ENCODE measurements around the gene RNF115. TPM values are rescaled to one million over a fixed set of nuclear protein-coding genes. Genes with fewer than 3 reads are reported as not detected.
"Not testable (repeated sequence)": the region's sequence is repeated elsewhere in the genome, so short reads cannot be mapped to it uniquely, and the experiment has no call there.

The RNF115 gene
- polyA plus RNA-seq, 3 donors: 3.5 to 5.4 (median 5.2) TPM

- H4K20me1 ChIP-seq (ENCODE audit: insufficient read depth, low read length): peaks cover 14% of the 10 kb centered on the region
- 100% methylated on average over 1 of the region's 2 CpGs for WGBS (ENCODE audit: insufficient coverage)
- Mint-ChIP-seq H3K9me3 (no peaks in the 10 kb centered on the region), H3K36me3 (peaks cover 48 to 54% of the 10 kb centered on the region in 2 donors), H3K27ac (no peak overlapping the region), H3K27me3 (ENCODE audit: low read depth in 3 of 3) (peaks cover 0 to 4% (median 3%) of the 10 kb centered on the region in 3 donors), H3K4me3 (no peak overlapping the region), H3K4me1 (peaks cover 17% of the 10 kb centered on the region)
- H3K27ac ChIP-seq (ENCODE audit: low read depth in 1 of 2, low read length in 2 of 2): no peak overlapping the region
- no peak for TF ChIP-seq CTCF (IDR thresholded peaks at IDR 0.05)
- peaks cover 11% of the 10 kb centered on the region in 2 donors for H3K4me1 ChIP-seq (ENCODE audit: control insufficient read depth in 1 of 2, insufficient read depth in 2 of 2, low read length in 2 of 2)
- H3K36me3 ChIP-seq (replicated peaks in 1 of 2; ENCODE audit: control insufficient read depth in 1 of 2, insufficient read depth in 2 of 2, low read length in 2 of 2): peaks cover 49 to 56% of the 10 kb centered on the region in 2 donors
- no peak overlapping the region for H3K9ac ChIP-seq (ENCODE audit: insufficient read depth, low read length, poor library complexity, severe bottlenecking)
- no peak for DNase-seq
- no peaks in the 10 kb centered on the region for H3K27me3 ChIP-seq (ENCODE audit: control insufficient read depth in 2 of 2, insufficient read depth in 2 of 2, low read length in 2 of 2)
- peaks cover 37% of the 10 kb centered on the region for H3K79me2 ChIP-seq (ENCODE audit: insufficient read depth, low read length)
- no peaks in the 10 kb centered on the region for H3K9me3 ChIP-seq (replicated peaks in 1 of 2; ENCODE audit: control insufficient read depth in 1 of 2, insufficient read depth in 1 of 2, low read length in 2 of 2)
- intact Hi-C loops (cut with micrococcal nuclease): no loop called here
- H2AFZ ChIP-seq (ENCODE audit: insufficient read depth, low read depth, low read length, poor library complexity, severe bottlenecking): no peak overlapping the region
- H3K4me2 ChIP-seq (replicated peaks; ENCODE audit: extremely low read depth, low read length, poor library complexity, severe bottlenecking): no peak overlapping the region
- H3K4me3 ChIP-seq (replicated peaks in 1 of 3; ENCODE audit: low read depth in 2 of 3, low read length in 3 of 3): no peak overlapping the region
Measured at GRCh38 chr1:145826030-145826429, 2.1 kb upstream of the RNF115 start.

- Histone ChIP-seq H2AFZ (ENCODE audit: insufficient read depth, low read depth, low read length, poor library complexity, severe bottlenecking) (peak overlapping the region; percentile 86), H3K79me2 (ENCODE audit: insufficient read depth, low read length) (peaks cover 37% of the 10 kb centered on the region), H3K36me3 (replicated peaks in 1 of 2; ENCODE audit: control insufficient read depth in 1 of 2, insufficient read depth in 2 of 2, low read length in 2 of 2) (peaks cover 34 to 40% of the 10 kb centered on the region in 2 donors), H3K9ac (ENCODE audit: insufficient read depth, low read length, poor library complexity, severe bottlenecking) (peak overlapping the region; percentile 93), H3K27ac (ENCODE audit: low read depth in 1 of 2, low read length in 2 of 2) (peak overlapping the region; percentile 92 to 99), H3K4me3 (replicated peaks in 1 of 3; ENCODE audit: low read depth in 2 of 3, low read length in 3 of 3) (peak overlapping the region; percentile 62 to 93 (median 82)), H3K4me1 (ENCODE audit: control insufficient read depth in 1 of 2, insufficient read depth in 2 of 2, low read length in 2 of 2) (peaks cover 11% of the 10 kb centered on the region in 2 donors), H4K20me1 (ENCODE audit: insufficient read depth, low read length) (peaks cover 14% of the 10 kb centered on the region), H3K4me2 (replicated peaks; ENCODE audit: extremely low read depth, low read length, poor library complexity, severe bottlenecking) (peak overlapping the region; percentile 79), H3K27me3 (ENCODE audit: control insufficient read depth in 2 of 2, insufficient read depth in 2 of 2, low read length in 2 of 2) (no peaks in the 10 kb centered on the region), H3K9me3 (replicated peaks in 1 of 2; ENCODE audit: control insufficient read depth in 1 of 2, insufficient read depth in 1 of 2, low read length in 2 of 2) (no peaks in the 10 kb centered on the region)
- no peaks in the 10 kb centered on the region for H3K9me3 Mint-ChIP-seq
- H3K36me3 Mint-ChIP-seq: peaks cover 36 to 38% of the 10 kb centered on the region in 2 donors
- H3K4me1 Mint-ChIP-seq: peaks cover 17% of the 10 kb centered on the region
- peak overlapping the region; percentile 93 to 96 for H3K4me3 Mint-ChIP-seq
- no peak for DNase-seq
- intact Hi-C loops (cut with micrococcal nuclease): no loop called here
- no peak for TF ChIP-seq CTCF (IDR thresholded peaks at IDR 0.05)
- H3K27me3 Mint-ChIP-seq (ENCODE audit: low read depth in 3 of 3): peaks cover 0 to 4% (median 3%) of the 10 kb centered on the region in 3 donors
- peak overlapping the region; percentile 93 to 98 (median 96) for H3K27ac Mint-ChIP-seq
- WGBS (ENCODE audit: insufficient coverage): no CpG with 5 or more reads among the region's 7 CpGs
Measured at GRCh38 chr1:145824499-145824842, 576 bp upstream of the RNF115 start.

- DNase-seq; H2AFZ ChIP-seq (ENCODE audit: insufficient read depth, low read depth, low read length, poor library complexity, severe bottlenecking); H3K9me3 ChIP-seq (replicated peaks in 1 of 2; ENCODE audit: control insufficient read depth in 1 of 2, insufficient read depth in 1 of 2, low read length in 2 of 2); H3K9me3 Mint-ChIP-seq; H3K27ac ChIP-seq (ENCODE audit: low read depth in 1 of 2, low read length in 2 of 2); intact Hi-C loops (cut with micrococcal nuclease); H3K4me2 ChIP-seq (replicated peaks; ENCODE audit: extremely low read depth, low read length, poor library complexity, severe bottlenecking); H4K20me1 ChIP-seq (ENCODE audit: insufficient read depth, low read length); H3K27me3 Mint-ChIP-seq (ENCODE audit: low read depth in 3 of 3); H3K27ac Mint-ChIP-seq; H3K4me3 Mint-ChIP-seq; H3K9ac ChIP-seq (ENCODE audit: insufficient read depth, low read length, poor library complexity, severe bottlenecking); H3K27me3 ChIP-seq (ENCODE audit: control insufficient read depth in 2 of 2, insufficient read depth in 2 of 2, low read length in 2 of 2): not testable (repeated sequence)
- Histone ChIP-seq H3K4me3 (replicated peaks in 1 of 3; ENCODE audit: low read depth in 2 of 3, low read length in 3 of 3) (peak overlapping the region in 1 of 3 experiments; percentile 17), H3K4me1 (ENCODE audit: control insufficient read depth in 1 of 2, insufficient read depth in 2 of 2, low read length in 2 of 2) (peaks cover 11% of the 10 kb centered on the region in 2 donors), H3K79me2 (ENCODE audit: insufficient read depth, low read length) (peaks cover 39% of the 10 kb centered on the region), H3K36me3 (replicated peaks in 1 of 2; ENCODE audit: control insufficient read depth in 1 of 2, insufficient read depth in 2 of 2, low read length in 2 of 2) (peaks cover 17 to 24% of the 10 kb centered on the region in 2 donors)
- Mint-ChIP-seq H3K36me3 (peaks cover 23 to 26% of the 10 kb centered on the region in 2 donors), H3K4me1 (peaks cover 17% of the 10 kb centered on the region)
- WGBS (ENCODE audit: insufficient coverage): no CpG with 5 or more reads among the region's 16 CpGs
Measured at GRCh38 chr1:145822779-145823331, 1.0 kb downstream of the RNF115 start.
